Measurements from ENCODE around the gene KRT33B.

The KRT33B gene

GRCh38 chr17:41413982-41414381, 44.4 kb upstream of the KRT33B start:
- no peak for TF ChIP-seq CTCF (IDR thresholded peaks at IDR 0.05; ENCODE audit: low read depth, low read length)
- no peak overlapping the region for H3K4me3 ChIP-seq (ENCODE audit: low read depth, low read length)

DNA sequence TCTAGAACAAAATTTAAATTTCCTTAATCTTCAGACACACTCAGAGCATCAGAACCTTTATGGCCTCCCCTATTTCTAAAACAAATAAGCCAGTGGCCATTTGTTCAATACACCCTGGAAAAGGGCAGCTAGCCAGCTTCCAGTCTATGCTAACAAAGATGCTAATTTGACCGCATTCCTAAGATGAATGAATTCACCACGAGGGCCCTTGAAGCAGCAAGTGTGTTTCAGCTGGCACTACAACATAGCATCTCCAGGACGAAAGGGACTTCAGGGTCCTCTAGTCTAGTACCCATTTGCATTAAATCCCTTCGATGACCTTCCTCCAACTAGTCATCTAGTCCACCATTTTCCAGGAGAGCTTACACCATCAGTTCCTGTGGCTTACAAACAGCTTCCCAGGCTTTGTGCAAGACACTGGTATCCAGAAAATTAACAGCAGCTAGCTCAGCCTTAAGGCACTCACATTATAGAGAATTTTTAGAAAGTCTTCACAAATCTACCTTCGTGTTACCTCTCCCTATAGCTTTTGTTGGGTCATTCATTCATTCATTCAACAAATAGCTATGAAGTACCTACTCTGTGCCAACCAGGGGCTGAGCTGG, 43.8 kb upstream of the KRT33B start:
- no peak for TF ChIP-seq CTCF (IDR thresholded peaks at IDR 0.05; ENCODE audit: low read depth, low read length)
- H3K4me3 ChIP-seq (ENCODE audit: low read depth, low read length) = no peak overlapping the region

GRCh38 chr17:41411072-41411840, 41.6 kb upstream of the KRT33B start:
- no peak for TF ChIP-seq CTCF (IDR thresholded peaks at IDR 0.05; ENCODE audit: low read depth, low read length)
- H3K4me3 ChIP-seq (ENCODE audit: low read depth, low read length) = no peak overlapping the region

- TF ChIP-seq CTCF (IDR thresholded peaks at IDR 0.05; ENCODE audit: low read depth, low read length) = no peak
- no peak overlapping the region for H3K4me3 ChIP-seq (ENCODE audit: low read depth, low read length)
Observed at GRCh38 chr17:41407226-41407625, 37.6 kb upstream of the KRT33B start.

GRCh38 chr17:41406205-41406604, 36.6 kb upstream of the KRT33B start:
- TF ChIP-seq CTCF (IDR thresholded peaks at IDR 0.05; ENCODE audit: low read depth, low read length) = no peak
- no peak overlapping the region for H3K4me3 ChIP-seq (ENCODE audit: low read depth, low read length)

DNA sequence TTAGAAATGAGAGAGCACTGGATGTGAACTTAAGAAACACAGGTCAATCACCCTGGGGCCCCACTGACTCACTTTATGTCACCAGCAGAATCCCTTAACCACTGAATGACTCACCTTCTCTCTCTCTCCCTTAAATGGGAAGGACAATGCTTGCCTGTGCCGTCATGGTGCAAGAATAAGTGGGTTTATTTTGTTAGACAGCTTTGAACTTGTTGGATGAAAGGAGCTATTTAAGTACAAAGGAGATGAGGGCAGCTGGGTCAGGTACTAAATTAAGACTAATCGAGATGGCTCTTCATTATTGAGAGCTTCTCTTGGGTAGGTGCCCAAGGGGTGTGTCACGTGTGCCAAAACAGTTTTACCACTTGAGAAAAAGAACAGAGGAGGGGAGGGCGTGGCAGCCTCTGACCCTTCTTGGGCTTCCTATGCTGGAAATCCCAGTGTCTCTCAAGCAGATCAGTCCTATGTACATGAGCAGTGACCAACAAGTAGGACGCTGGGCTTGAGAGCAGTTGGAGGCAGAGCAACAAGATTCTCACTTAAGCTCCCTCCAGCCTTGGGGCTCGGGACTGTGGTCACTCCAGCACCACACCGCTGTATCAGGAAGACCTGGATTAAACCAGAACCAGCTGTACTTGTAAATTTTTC, 34.5 kb upstream of the KRT33B start:
- H3K4me3 ChIP-seq (ENCODE audit: low read depth, low read length) = no peak overlapping the region
- no peak for TF ChIP-seq CTCF (IDR thresholded peaks at IDR 0.05; ENCODE audit: low read depth, low read length)
